ENCODE data around the gene NCOA3.

Gene NCOA3

DNA sequence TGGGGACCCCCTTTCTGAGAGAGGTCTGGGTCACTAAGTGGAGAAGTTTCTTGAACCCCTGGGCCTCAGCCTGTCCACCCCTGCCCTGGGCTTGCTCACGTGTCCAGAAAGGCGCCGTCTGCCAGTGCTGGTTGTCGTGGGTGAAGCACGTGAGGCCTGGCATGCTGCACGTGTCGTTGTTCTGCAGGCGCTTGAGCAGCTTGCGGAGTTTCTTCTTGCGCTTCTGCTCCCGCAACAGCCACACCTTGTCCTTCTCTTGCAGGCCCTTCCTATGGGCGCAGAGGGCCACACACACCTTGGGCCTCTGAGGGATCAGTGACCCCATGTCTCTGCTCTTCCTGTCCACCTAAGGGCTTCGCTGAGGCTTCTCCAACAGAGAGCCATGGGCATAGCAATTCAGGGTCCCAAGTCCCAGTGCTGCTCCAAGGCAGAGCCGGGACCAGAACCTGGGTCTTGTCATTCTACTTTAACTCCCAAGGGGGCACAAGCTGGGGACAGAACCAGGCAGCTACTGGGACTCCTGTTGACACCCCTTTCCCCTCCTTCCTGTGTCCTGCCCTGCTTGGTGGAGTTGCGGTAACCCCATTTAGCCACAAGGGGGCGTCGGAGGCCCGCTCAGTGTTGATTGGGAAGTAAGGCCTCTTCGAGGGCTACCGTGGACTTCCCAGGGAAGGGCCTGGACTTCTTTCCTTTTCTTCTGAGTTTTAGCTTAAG lies 161.8 kb downstream of the NCOA3 start:
- no peak for TF ChIP-seq ZNF274 (IDR thresholded peaks at IDR 0.05; ENCODE audit: low read depth, low read length)
- H3K4me3 ChIP-seq (ENCODE audit: low read length) = no peak overlapping the region

DNA sequence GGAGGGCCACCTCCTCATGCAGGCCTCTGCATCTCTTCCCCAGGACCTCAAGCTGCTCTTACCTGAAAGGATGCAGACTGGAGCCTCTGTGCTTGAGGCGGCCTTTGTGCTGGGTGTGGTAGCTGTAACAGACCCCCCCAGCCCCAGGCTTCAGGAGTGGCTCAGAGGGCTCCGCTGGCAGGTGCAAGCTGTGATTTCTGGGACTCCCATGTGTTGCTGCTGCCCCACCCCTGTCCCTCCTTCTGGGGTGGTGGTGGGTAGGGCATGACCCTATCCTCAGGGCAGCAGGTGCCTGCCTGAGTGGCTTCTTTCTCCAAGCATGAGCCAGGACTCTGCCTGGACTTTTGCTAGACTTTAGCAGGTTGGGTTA lies 162.4 kb downstream of the NCOA3 start:
- no peak for TF ChIP-seq ZNF274 (IDR thresholded peaks at IDR 0.05; ENCODE audit: low read depth, low read length)
- no peak overlapping the region for H3K4me3 ChIP-seq (ENCODE audit: low read length)

DNA sequence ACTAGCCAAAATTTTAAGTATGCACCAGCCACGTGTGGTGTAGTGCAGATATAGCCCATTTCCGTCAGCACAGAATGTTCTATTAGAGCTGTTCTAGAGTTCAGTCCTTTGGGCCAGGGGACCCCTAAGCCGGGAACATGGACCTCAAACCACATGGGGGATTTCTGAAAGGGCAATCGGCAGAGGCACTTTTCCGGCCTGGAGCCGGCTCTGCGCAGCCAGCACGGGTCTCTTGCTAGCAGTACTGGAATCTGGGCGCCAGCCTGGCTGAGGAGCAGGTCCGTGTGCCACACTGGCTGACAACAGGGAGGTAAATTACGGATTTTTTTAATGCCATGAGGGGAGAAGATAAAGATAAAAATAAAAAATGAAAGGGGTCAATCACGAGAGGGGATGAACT lies 163.1 kb downstream of the NCOA3 start:
- no peak overlapping the region for H3K4me3 ChIP-seq (ENCODE audit: low read length)
- TF ChIP-seq ZNF274 (IDR thresholded peaks at IDR 0.05; ENCODE audit: low read depth, low read length) = no peak

DNA sequence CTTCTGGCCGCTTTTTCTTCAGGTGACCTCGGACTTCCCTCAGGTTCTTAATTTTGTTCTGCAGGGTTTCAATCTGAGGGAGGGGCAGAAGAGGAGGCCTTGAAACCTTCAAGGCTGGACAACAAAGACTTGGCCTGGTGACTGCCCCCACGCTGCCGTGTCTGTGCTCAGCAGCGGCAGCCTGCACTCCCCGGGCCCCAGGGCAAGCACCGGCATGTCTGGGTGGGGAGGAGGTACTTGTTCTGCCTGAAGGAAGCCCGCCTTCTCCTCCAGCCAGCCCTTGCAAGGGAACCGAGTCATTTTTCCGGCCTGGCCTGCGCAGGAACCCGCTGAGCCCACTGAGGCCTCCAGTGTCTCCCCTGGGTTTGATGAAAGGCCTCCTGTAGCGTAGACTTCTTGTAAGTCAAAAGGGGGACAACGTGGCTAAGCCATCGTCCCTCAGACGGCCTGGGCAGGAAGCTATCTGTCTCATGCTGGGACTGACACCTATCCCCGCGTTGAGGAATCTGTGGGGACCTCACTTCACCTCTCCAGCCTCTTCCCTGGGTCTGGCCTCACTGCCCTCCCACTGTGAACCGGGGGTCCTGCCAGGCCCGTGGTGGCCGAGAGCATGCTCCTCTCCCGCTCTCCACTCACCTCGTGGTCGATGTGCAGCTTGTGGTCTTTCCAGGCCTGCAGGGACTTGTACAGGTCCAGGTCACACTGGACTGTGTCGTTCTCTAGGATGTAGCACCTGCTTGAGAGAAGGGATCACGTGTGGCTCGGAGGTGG lies 163.7 kb downstream of the NCOA3 start:
- no peak for TF ChIP-seq ZNF274 (IDR thresholded peaks at IDR 0.05; ENCODE audit: low read depth, low read length)
- H3K4me3 ChIP-seq (ENCODE audit: low read length) = no peak overlapping the region

DNA sequence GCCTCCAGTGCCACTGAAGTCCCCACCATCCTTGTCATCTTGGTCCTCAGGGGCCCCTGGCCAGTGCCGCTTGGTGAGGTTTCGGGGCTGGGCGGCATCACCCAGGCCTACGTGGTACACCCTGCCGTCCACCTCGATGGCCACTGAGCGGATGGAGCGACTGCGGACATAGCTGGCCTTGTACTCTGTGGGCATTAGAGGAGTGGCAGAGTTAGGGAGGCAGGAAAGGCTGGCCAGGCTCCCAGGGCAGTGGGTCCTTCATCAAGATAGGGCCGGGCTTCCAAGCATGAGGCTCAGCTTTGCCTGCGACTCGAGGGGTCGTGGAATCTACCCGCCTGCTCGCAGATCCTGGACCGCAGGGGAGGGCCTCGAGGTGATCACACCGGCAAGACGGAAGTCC lies 164.6 kb downstream of the NCOA3 start:
- TF ChIP-seq ZNF274 (IDR thresholded peaks at IDR 0.05; ENCODE audit: low read depth, low read length) = no peak
- H3K4me3 ChIP-seq (ENCODE audit: low read length) = no peak overlapping the region

DNA sequence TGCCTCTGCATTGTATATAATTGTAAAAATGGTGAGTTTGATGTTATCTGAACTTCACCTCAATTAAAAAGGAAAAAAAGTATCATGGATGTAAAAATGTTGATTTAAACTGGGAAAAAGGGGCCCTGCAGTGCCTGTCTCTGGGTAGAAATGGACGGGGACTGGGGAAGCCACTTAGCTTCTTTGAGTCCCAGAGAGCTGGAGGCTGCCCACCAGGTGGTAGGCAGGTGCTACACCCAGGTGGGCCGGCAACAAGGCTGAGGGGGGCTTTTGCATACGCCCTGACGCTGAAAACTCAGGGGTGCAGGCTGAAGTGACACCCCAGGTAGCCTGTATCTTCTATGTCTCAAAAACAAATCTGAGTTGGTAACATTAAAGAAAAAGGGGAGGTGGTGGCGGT lies 165.4 kb downstream of the NCOA3 start:
- no peak for TF ChIP-seq ZNF274 (IDR thresholded peaks at IDR 0.05; ENCODE audit: low read depth, low read length)
- H3K4me3 ChIP-seq (ENCODE audit: low read length) = no peak overlapping the region

DNA sequence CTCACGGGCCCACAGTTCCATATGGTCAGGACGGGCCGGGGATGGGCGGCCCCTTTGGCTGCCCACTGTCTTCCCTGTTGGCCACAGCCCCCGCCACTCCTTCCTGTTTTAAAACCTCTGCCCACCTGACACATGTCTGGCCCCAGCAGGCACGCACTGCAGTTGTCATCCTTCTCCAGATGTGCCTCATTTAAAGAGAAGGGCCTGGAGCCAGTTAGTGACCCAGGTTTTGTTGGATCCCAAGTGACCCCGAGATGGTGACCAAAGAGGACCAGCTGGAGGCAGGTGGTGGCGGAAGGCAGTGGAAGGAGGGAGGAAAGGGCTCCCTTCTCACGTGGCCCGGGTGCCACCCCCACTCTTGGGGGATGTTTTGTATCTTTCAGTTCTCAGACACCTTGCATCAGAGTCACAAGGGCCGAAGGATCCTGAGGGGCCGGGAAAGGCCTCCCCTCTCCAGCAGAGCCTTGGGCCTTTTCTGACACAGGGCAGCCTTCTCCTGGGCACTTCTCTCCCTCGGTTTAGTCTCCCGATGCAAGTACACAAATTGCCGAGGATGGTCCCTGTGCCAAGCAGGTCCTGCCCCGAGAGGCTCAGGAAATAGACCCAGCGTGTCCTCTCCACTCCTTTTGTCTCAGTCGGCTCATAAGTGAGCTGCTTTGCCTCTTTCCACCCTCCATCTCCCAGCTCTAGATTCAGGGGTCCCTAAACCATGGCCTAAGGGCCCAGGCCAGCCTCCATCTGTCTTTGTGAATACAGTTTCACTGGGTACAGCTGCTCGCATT lies 166.0 kb downstream of the NCOA3 start:
- H3K4me3 ChIP-seq (ENCODE audit: low read length) = no peak overlapping the region

DNA sequence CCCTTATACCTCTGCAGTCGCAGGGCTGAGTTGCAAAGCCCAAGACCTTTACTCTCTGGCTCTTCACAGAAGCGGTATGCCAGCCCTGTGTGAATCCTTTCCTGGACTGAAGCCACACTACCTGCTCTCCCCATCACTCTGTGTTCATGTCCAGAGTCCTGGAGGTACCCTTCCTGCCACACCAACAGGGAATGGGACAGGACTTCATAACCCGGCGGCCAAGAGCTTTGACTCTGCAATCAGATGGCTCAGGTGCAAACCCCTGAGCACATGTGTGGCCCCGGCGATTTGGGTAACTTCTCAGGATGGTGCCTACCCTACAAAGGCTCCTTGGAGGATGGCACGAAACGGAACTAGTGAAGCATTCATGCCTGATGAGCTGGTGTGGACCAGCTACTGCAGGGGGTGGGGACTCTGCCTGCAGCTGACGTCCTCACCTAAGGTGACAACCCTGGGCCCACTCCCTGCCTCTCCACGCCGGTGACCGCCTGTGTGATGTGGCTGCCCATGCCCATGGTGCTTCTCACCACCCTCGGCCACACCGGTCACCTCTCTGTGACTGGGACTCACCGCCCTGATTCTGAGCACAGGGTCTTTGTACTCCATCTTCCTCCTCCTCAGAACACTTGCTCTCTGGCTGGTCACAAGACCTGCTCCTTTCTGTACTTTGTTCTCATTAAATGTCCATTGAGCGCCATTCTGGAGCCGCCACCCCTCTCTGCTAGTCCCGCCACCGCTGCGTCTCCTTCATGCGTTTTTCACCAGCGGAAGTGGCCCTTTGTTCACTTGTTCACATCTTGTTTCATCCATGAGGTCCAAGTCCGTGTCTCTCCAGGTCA lies 166.8 kb downstream of the NCOA3 start:
- no peak for TF ChIP-seq ZNF274 (IDR thresholded peaks at IDR 0.05; ENCODE audit: low read depth, low read length)

More for the DNA sequence above, 166.0 kb downstream of the NCOA3 start:
- TF ChIP-seq ZNF274 (IDR thresholded peaks at IDR 0.05; ENCODE audit: low read depth, low read length) = no peak

DNA sequence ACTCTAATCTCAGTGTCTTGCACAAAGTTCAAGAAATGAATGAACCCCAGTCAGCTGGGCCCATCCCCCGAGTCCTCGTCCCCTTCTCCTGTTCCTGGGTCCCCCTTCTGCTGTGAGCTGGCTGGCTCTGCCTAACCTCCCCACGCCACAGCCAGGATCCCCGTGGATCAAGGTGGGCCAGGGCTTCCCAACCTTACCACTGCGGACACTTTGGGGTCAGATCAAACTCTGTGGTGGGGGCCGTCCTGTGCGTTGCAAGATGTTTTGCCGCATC lies 167.4 kb downstream of the NCOA3 start:
- no peak overlapping the region for H3K4me3 ChIP-seq (ENCODE audit: low read length)
- TF ChIP-seq ZNF274 (IDR thresholded peaks at IDR 0.05; ENCODE audit: low read depth, low read length) = no peak

More for the DNA sequence above, 166.8 kb downstream of the NCOA3 start:
- H3K4me3 ChIP-seq (ENCODE audit: low read length) = no peak overlapping the region

DNA sequence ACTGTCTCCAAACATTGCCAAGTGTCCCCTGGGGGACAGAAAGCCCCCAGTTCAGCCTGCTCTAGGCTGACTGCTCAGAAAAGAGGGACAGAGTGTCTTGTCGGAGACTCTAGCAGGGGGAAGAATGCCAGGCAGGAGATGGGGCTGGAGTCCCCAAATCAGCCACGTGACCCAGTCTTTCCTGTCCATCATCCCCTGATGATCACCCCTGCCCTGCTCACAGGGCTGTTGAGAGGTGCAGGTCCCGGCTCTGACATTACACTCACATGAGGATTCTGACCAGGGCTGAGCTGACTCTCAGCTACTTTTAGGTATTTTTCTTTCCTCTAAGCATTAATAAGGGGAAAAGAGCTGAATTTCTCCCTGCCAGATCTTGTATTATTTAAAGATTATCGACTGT lies 167.8 kb downstream of the NCOA3 start:
- no peak overlapping the region for H3K4me3 ChIP-seq (ENCODE audit: low read length)
- TF ChIP-seq ZNF274 (IDR thresholded peaks at IDR 0.05; ENCODE audit: low read depth, low read length) = no peak

DNA sequence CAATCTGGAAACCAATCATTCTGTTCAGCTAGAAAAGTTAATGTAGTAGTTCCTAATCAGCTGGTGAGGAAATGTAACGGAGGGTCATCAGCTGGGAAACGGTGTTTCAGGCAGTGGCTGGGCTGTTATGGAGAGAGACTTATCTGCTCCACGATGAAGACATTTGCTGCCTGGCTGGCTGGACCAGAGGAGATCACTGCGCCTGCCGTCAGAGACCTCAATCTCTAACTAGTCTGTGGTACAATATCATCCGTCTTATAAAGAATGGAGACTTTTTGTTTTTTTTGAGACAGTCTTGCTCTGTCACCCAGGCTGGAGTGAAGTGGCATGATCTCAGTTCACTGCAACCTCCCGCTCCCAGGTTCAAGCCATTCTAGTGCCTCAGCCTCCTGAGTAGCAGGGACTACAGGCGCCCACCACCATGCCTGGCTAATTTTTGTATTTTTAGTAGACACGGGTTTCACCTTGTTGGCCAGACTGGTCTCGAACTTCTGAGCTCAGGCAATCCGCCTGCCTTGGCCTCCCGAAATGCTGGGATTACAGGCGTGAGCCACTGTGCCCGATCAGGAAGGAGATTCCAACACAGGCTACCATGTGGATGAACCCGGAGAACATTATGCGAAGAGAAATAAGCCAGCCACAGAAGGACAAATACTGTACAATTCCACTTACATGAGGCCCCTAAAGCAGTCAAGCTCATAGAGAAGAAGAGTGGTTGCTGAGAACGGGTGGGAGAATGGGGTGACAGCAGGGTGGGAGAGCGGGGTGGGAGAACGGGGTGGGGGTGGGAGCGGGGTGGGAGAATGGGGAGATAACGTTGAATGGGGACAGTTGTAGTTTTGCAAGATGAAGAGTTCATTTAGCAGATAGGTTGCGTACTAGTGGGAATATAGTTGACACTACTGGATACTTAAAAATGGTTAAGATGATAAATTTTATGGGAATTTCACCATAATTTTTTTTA lies 168.5 kb downstream of the NCOA3 start:
- no peak overlapping the region for H3K4me3 ChIP-seq (ENCODE audit: low read length)
- TF ChIP-seq ZNF274 (IDR thresholded peaks at IDR 0.05; ENCODE audit: low read depth, low read length) = no peak

DNA sequence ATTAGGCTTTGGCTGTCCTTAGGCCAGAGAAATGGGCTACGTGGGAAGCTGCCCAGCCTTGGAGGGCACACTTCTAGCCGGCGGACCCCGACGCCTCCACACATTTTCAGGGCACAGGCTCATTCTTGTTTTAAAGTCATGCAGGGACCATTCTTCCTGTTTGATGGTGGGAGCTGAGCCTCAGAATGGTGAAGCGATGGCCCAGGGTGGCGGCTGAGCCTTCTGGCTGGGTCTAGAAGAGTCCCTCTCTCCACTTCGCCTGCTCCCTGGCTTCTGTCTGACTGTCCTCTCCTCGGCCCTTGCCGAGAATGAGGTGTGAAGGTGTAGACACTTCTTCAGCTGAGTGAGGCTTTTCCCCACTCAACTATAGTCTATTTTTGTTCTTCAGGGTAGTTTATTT lies 169.2 kb downstream of the NCOA3 start:
- no peak overlapping the region for H3K4me3 ChIP-seq (ENCODE audit: low read length)
- TF ChIP-seq ZNF274 (IDR thresholded peaks at IDR 0.05; ENCODE audit: low read depth, low read length) = no peak

DNA sequence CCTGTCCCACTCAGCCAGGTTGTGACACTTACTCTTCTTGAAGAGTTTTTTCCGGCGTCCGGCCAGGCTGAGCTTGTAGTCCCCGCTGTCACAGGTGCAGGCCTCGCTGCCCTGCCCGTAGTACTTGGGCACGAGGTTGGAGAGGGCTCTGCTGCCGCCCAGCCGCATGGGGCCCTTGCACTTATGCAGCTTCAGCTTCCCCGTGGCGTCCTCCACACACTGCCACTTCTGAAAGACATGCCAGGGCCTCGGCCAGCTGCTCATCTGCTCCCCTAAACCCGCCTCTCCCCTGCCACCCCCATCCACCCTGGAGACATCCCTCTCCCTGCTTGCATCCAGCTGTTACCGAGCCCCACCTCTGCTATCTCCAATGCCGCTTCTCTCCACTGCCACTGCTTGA lies 170.5 kb downstream of the NCOA3 start:
- no peak for TF ChIP-seq ZNF274 (IDR thresholded peaks at IDR 0.05; ENCODE audit: low read depth, low read length)
- H3K4me3 ChIP-seq (ENCODE audit: low read length) = no peak overlapping the region

Data from GM08714 (cell line).